T47D (cell line): Measurements from ENCODE around the gene PGC.
"Not testable (repeated sequence)": the region's sequence is repeated elsewhere in the genome, so short reads cannot be mapped to it uniquely, and the experiment has no call there.

Experiments used
- DNase-seq, 2 experiments: peaks; one replicate each; pipeline versions ENCODE4 v3.0.0 to v3.0.0-alpha.2; 2011 to 2012; ENCODE audit warnings: low read depth in 1 of 2, low spot score in 1 of 2
- JUND ChIP-seq: IDR thresholded peaks from 2 replicates; pipeline ENCODE4 v1.6.1; 2012; ENCODE audit warnings: low read depth
- in situ Hi-C: cut with HindIII; loops from 2 replicates; pipeline ENCODE4 v1.10.0; 2016; ENCODE audit warnings: low sequenced_read_pairs, low pct_unique_long_range_greater_than_20kb

PGC gene

DNA sequence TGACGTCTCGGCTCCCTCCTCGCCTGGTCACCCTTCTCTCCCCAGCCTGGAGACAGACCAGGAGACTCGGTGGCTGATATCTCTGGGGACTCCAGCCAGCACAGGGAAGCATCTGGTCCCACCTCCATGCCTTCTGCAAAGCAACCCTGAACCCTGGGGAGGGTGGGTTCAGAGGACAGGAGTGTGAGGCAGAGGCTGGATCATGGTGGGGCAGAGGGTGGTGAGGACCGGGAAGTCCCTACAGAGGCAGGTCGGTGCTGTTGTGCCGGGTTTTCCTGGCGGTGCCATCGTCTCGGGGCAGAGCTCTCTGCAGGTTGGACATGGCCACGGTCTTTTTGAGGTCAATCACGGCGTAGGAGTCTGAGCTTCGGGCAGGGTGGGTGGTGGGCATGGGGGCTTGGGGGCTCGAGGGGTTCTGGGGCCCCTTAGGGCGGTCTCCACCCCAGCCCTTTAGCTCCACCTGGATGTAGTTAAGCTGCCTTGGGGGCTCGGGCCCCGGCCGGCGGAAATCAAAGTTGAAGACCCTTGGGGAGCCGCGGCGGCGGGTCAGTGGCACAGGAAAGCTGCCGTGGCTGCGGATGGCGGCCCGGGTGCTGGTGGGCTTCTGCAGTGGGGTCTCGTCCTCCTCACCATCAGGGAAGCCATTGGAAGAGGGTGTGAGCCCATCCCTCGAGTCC is 23.3 kb upstream of the PGC start:
- in situ Hi-C loops, result no loop called here
- no peak for DNase-seq
- TF ChIP-seq JUND, result no peak

DNA sequence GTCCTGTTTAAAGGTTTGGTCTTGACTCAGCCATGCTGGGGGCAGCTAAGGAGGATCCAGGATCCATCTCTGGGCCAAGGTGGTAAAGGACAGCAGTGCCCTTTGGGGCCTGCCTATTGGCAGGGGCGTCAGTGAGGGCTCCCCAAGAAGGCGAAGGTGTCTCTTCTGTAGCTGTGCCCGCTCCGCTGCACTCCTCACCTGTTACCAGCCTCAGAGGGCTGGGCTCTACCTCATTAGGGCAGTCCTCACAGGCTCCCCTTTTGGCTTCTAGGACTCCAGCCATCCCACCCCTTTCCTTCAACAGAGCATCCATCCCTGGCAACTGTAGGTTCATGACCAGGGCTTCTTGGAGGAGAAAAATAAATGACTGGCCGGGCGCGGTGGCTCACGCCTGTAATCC is 22.2 kb upstream of the PGC start:
- in situ Hi-C loops, result no loop called here
- no peak for TF ChIP-seq JUND
- no peak for DNase-seq

- TF ChIP-seq JUND, result no peak
- no peak for DNase-seq
- in situ Hi-C loops, result no loop called here
Measured at GRCh38 chr6:41768545-41769308, 21.5 kb upstream of the PGC start.

GRCh38 chr6:41767112-41767833 is 20.1 kb upstream of the PGC start:
- in situ Hi-C loops, result no loop called here
- TF ChIP-seq JUND, result 0 out of 2 replicates have a peak, but pooled peaks have one; percentile 57
- DNase-seq, result peak; percentile 54 to 67

DNA sequence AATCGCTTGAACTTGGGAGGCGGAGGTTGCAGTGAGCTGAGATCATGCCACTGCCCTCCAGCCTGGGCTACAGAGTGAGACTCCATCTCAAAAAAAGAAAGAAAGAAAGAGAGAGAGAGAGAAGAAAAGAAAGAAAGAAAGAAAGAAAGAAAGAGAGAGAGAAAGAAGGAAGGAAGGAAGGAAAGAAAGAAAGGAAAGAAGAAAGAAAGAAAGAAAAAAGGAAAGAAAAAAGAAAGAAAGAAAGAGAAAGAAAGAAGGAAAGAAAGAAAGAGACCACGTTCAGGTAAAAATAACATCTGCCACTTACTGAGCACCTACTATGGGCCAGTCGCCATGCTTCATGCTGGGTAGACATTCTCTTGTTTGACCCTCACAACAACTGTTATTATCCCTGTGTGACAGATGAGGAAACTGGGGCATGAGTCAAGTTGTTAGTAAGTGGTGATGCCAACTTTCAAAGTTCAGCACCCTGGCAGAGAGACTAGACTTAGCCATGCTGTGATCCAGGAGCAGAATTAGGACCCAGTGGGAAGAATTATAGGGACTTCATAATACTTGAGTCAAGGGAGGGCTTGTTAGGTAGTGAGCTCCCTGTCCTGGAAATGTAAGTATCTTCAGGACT is 19.0 kb upstream of the PGC start:
- DNase-seq, in situ Hi-C loops: not testable (repeated sequence)

DNA sequence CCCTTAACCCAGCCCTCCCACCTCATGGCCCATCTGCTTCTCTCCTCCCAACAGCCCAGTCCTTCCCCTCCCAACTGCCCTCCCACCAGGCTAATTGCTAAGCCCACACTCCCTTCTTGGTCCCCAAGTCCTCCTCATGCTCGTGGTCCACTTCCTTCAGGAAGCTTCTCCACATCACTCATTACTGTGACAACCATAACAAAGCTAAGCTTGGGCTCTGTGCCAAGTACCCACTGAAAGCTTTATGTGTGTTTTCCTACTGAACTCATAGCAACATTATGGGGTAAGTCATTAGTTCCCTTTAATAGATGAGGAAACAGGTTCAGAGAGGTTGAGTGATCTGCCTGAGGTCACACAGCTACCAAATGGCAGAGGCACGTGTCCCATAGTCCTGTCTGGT is 16.3 kb upstream of the PGC start:
- TF ChIP-seq JUND, result no peak
- in situ Hi-C loops, result no loop called here
- DNase-seq, result no peak

DNA sequence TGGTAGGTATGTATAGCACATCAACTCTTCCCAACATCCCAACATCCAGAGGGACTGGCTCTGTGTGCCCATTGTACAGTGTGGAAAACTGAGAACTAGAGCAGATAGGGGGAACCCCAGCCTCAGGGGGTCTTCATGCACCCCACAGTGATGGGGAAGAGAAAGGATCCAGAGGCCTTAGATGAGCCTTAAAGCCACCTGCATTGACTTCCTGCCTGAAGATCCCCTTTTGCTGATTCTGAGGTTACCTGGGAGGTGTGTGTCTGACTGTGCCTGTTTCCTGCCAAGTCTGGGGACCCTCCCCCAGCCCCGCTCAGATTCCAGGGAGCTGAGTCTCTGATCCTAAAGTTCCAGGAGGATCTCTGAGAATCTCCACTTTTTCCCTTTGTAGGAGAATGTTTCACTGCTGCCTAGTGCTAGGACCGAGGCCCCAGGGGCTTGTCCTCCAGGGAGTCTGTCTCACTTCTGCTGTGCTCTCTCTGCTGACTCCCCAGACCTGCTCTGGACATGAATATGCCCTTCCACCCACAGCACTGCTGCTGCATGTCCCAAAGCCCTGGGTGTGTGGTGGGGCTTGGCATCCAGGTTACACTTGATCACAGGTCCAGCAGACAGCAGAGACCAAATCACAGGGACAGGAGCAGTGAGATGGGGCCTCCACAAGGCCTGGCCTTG is 12.8 kb upstream of the PGC start:
- TF ChIP-seq JUND, result no peak
- in situ Hi-C loops, result no loop called here
- DNase-seq, result no peak

- DNase-seq, result no peak
- TF ChIP-seq JUND, result no peak
- in situ Hi-C loops, result no loop called here
Measured at GRCh38 chr6:41759106-41759904, 12.1 kb upstream of the PGC start.

DNA sequence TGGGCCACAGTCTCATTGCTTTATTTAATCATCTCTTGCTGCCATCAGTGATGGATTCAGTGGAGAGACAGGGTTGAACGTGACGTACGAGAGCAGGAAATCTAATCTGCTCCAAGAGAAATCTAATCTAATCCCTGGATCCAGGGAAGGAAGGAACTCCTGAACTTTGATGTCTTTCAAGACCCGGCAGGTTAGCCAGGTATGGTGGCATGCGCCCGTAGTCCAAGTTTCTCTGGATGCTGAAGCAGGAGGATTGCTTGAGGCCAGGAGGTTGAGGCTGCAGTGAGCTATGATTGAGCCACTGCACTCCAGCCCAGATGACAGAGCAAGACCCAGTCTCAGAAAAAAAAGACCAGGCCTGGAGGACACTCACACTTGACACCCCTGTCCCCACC is 11.4 kb upstream of the PGC start:
- in situ Hi-C loops, result no loop called here
- no peak for DNase-seq
- no peak for TF ChIP-seq JUND

- no peak for TF ChIP-seq JUND
- DNase-seq, result no peak
- in situ Hi-C loops, result no loop called here
Measured at GRCh38 chr6:41757931-41758640, 10.9 kb upstream of the PGC start.

GRCh38 chr6:41757271-41757670 is 10.1 kb upstream of the PGC start:
- DNase-seq, result no peak
- no peak for TF ChIP-seq JUND
- in situ Hi-C loops, result no loop called here

GRCh38 chr6:41756354-41756753 is 9.2 kb upstream of the PGC start:
- no peak for DNase-seq
- no peak for TF ChIP-seq JUND
- in situ Hi-C loops, result no loop called here
